Measurements from ENCODE around the gene CYCS.

Gene CYCS

GRCh38 chr7:25109276-25109675 is 15.8 kb downstream of the CYCS start:
- in situ Hi-C loops (cut with HindIII; ENCODE audit: low pct_unique_long_range_greater_than_20kb, low sequenced_read_pairs) = no loop called here
- no peak for TF ChIP-seq JUND (IDR thresholded peaks at IDR 0.05; ENCODE audit: low read depth)

GRCh38 chr7:25105911-25106310 is 19.1 kb downstream of the CYCS start:
- no peak for TF ChIP-seq JUND (IDR thresholded peaks at IDR 0.05; ENCODE audit: low read depth)
- in situ Hi-C loops (cut with HindIII; ENCODE audit: low pct_unique_long_range_greater_than_20kb, low sequenced_read_pairs) = no loop called here
- DNase-seq (ENCODE audit: low read depth in 1 of 2, low spot score in 1 of 2) = no peak

More at GRCh38 chr7:25109276-25109675, 15.8 kb downstream of the CYCS start:
- no peak for DNase-seq (ENCODE audit: low read depth in 1 of 2, low spot score in 1 of 2)

DNA sequence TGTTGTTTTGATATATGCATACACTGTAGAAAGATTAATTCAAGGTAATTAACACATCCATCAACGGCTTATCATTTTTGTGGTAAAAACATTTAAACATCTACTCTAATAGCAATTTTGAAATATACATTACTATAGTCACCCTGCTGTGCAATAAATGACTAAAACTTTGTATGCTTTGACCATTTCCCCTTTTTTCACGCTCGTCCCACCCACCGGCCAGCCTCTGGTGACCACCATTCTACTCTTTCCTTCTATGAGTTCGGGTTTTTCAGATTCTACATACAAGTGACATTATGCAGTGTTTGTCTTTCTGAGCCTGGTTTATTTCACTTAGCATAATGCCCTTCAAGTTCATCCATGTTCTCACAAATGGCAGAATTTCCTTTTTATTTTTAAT is 21.3 kb downstream of the CYCS start:
- DNase-seq (ENCODE audit: low read depth in 1 of 2, low spot score in 1 of 2) = no peak
- in situ Hi-C loops (cut with HindIII; ENCODE audit: low pct_unique_long_range_greater_than_20kb, low sequenced_read_pairs) = no loop called here
- no peak for TF ChIP-seq JUND (IDR thresholded peaks at IDR 0.05; ENCODE audit: low read depth)

DNA sequence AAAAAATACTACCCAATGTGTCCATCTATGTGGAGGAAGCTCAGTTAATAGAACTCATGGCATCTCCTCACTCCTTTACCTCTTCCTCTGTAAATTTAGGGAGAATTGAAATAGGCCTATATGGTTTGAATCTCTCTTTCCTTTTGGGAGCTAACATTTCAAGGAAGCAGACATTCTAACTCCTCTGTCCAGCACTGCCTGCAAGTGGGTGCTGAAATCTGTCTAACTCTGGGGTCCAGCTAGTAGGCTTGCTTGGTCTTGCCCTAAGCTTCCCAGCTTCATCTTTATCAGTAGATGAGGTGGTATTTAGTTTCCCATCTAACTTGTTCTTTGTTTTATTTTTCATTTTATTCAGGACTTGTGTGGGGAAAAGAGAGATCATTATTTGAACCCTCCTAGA is 23.2 kb downstream of the CYCS start:
- in situ Hi-C loops (cut with HindIII; ENCODE audit: low pct_unique_long_range_greater_than_20kb, low sequenced_read_pairs) = no loop called here
- no peak for TF ChIP-seq JUND (IDR thresholded peaks at IDR 0.05; ENCODE audit: low read depth)

DNA sequence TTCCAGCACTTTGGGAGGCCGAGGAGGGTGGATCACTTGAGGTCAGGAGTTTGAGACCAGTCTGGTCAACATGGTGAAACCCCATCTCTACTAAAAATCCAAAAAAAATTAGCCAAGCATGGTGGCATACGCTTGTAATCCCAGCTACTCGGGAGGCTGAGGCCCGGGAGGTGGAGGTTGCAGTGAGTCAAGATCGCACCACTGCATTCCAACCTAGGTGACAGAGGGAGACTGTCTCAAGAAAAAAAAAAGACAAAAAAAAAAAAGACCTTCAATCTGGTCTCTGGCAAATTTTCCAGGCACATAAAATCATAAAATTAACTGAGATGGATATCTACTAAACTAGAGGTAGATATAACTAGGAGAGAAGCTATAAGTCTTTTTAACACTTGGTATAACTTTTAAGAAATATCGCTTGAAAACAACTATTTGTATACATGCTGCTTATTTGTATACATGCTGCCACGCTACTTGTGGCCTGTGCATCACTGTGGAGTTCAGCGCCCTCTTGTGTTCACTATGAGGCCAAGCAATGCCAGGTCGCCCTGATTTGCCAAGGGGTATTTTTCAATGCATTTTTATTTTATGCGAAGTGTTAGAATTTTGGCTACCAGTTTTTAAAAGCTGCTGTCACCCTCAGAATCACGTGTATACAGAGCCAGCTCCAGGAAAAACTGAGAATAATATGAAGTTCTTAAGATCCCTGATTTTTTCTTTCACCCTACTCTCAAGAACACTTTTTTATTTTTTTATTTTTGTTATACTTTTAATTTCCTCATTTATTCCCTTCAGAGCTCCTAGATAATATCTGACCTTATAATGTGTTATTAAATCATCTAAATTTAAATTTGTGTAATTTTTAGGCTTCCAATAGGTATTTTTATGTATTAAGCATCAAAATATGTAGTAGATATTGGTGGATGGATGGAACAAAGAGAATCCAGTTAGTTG is 26.7 kb downstream of the CYCS start:
- no peak for TF ChIP-seq JUND (IDR thresholded peaks at IDR 0.05; ENCODE audit: low read depth)
- DNase-seq (ENCODE audit: low read depth in 1 of 2, low spot score in 1 of 2) = peak; percentile 66 to 74
- in situ Hi-C loops (cut with HindIII; ENCODE audit: low pct_unique_long_range_greater_than_20kb, low sequenced_read_pairs) = no loop called here

More for the DNA sequence above, 23.2 kb downstream of the CYCS start:
- DNase-seq (ENCODE audit: low read depth in 1 of 2, low spot score in 1 of 2) = no peak

- no peak for TF ChIP-seq JUND (IDR thresholded peaks at IDR 0.05; ENCODE audit: low read depth)
- in situ Hi-C loops (cut with HindIII; ENCODE audit: low pct_unique_long_range_greater_than_20kb, low sequenced_read_pairs) = no loop called here
- no peak for DNase-seq (ENCODE audit: low read depth in 1 of 2, low spot score in 1 of 2)
Measured at GRCh38 chr7:25095516-25096345, 29.3 kb downstream of the CYCS start.

GRCh38 chr7:25093268-25093826 is 31.7 kb downstream of the CYCS start:
- TF ChIP-seq JUND (IDR thresholded peaks at IDR 0.05; ENCODE audit: low read depth) = no peak
- peak; percentile 33 to 92 for DNase-seq (ENCODE audit: low read depth in 1 of 2, low spot score in 1 of 2)
- in situ Hi-C loops (cut with HindIII; ENCODE audit: low pct_unique_long_range_greater_than_20kb, low sequenced_read_pairs) = no loop called here

GRCh38 chr7:25091779-25092178 is 33.3 kb downstream of the CYCS start:
- TF ChIP-seq JUND (IDR thresholded peaks at IDR 0.05; ENCODE audit: low read depth) = no peak
- in situ Hi-C loops (cut with HindIII; ENCODE audit: low pct_unique_long_range_greater_than_20kb, low sequenced_read_pairs) = no loop called here
- DNase-seq (ENCODE audit: low read depth in 1 of 2, low spot score in 1 of 2) = no peak

- in situ Hi-C loops (cut with HindIII; ENCODE audit: low pct_unique_long_range_greater_than_20kb, low sequenced_read_pairs) = no loop called here
- no peak for DNase-seq (ENCODE audit: low read depth in 1 of 2, low spot score in 1 of 2)
- TF ChIP-seq JUND (IDR thresholded peaks at IDR 0.05; ENCODE audit: low read depth) = no peak
Measured at GRCh38 chr7:25091176-25091575, 33.9 kb downstream of the CYCS start.

- no peak for TF ChIP-seq JUND (IDR thresholded peaks at IDR 0.05; ENCODE audit: low read depth)
- DNase-seq (ENCODE audit: low read depth in 1 of 2, low spot score in 1 of 2) = no peak
- in situ Hi-C loops (cut with HindIII; ENCODE audit: low pct_unique_long_range_greater_than_20kb, low sequenced_read_pairs) = no loop called here
Measured at GRCh38 chr7:25090374-25090773, 34.7 kb downstream of the CYCS start.

GRCh38 chr7:25087855-25088254 is 37.2 kb downstream of the CYCS start:
- TF ChIP-seq JUND (IDR thresholded peaks at IDR 0.05; ENCODE audit: low read depth) = no peak
- in situ Hi-C loops (cut with HindIII; ENCODE audit: low pct_unique_long_range_greater_than_20kb, low sequenced_read_pairs) = no loop called here
- no peak for DNase-seq (ENCODE audit: low read depth in 1 of 2, low spot score in 1 of 2)

GRCh38 chr7:25084821-25085220 is 40.2 kb downstream of the CYCS start:
- in situ Hi-C loops (cut with HindIII; ENCODE audit: low pct_unique_long_range_greater_than_20kb, low sequenced_read_pairs) = no loop called here
- no peak for TF ChIP-seq JUND (IDR thresholded peaks at IDR 0.05; ENCODE audit: low read depth)
- DNase-seq (ENCODE audit: low read depth in 1 of 2, low spot score in 1 of 2) = no peak
